Measurements from ENCODE around the gene KDM2B.

The KDM2B gene

GRCh38 chr12:121545480-121545879 is 35.3 kb downstream of the KDM2B start:
- Histone ChIP-seq H2AFZ (ENCODE audit: low read depth, low read length) (no peak overlapping the region), H3K79me2 (ENCODE audit: insufficient read depth, low read length) (no peaks in the 10 kb centered on the region), H4K20me1 (ENCODE audit: insufficient read depth, low read length) (no peaks in the 10 kb centered on the region), H3K27ac (ENCODE audit: low read length) (no peak overlapping the region), H3K36me3 (ENCODE audit: insufficient read depth, low read length) (peaks cover 56% of the 10 kb centered on the region), H3K4me3 (ENCODE audit: low read depth in 1 of 2, low read length in 2 of 2) (no peak overlapping the region), H3K9ac (ENCODE audit: low read depth, low read length) (no peak overlapping the region), H3K9me3 (ENCODE audit: insufficient read depth, low read length, severe bottlenecking) (no peaks in the 10 kb centered on the region), H3K4me1 (ENCODE audit: insufficient read depth, low read length) (no peaks in the 10 kb centered on the region), H3K27me3 (ENCODE audit: insufficient read depth, low read length, poor library complexity) (no peaks in the 10 kb centered on the region), H3K4me2 (ENCODE audit: insufficient read depth, low read length) (no peak overlapping the region)
- DNase-seq (no peak), ATAC-seq (ENCODE audit: insufficient read depth, low read depth) (no peak)
- TF ChIP-seq CTCF (IDR thresholded peaks at IDR 0.05; ENCODE audit: borderline replicate concordance, extremely low read depth, low read length, poor library complexity, severe bottlenecking) (no peak), EZH2 (IDR thresholded peaks at IDR 0.05; ENCODE audit: borderline replicate concordance, low read depth, low read length, severe bottlenecking) (no peak)

- Histone ChIP-seq H3K4me1 (ENCODE audit: insufficient read depth, low read length) (no peaks in the 10 kb centered on the region), H3K4me3 (ENCODE audit: low read depth in 1 of 2, low read length in 2 of 2) (no peak overlapping the region), H2AFZ (ENCODE audit: low read depth, low read length) (no peak overlapping the region), H3K9ac (ENCODE audit: low read depth, low read length) (no peak overlapping the region), H3K9me3 (ENCODE audit: insufficient read depth, low read length, severe bottlenecking) (no peaks in the 10 kb centered on the region), H3K27me3 (ENCODE audit: insufficient read depth, low read length, poor library complexity) (no peaks in the 10 kb centered on the region), H3K4me2 (ENCODE audit: insufficient read depth, low read length) (no peak overlapping the region), H3K79me2 (ENCODE audit: insufficient read depth, low read length) (peaks cover 14% of the 10 kb centered on the region), H3K36me3 (ENCODE audit: insufficient read depth, low read length) (peaks cover 56% of the 10 kb centered on the region), H3K27ac (ENCODE audit: low read length) (no peak overlapping the region), H4K20me1 (ENCODE audit: insufficient read depth, low read length) (peaks cover 6% of the 10 kb centered on the region)
- DNase-seq (no peak), ATAC-seq (ENCODE audit: insufficient read depth, low read depth) (no peak)
- no peak for TF ChIP-seq EZH2 (IDR thresholded peaks at IDR 0.05; ENCODE audit: borderline replicate concordance, low read depth, low read length, severe bottlenecking)
- TF ChIP-seq CTCF (IDR thresholded peaks at IDR 0.05; ENCODE audit: borderline replicate concordance, extremely low read depth, low read length, poor library complexity, severe bottlenecking) = no peak
Observed at GRCh38 chr12:121543786-121544185, 37.0 kb downstream of the KDM2B start.

GRCh38 chr12:121539908-121540307 is 40.9 kb downstream of the KDM2B start:
- H3K4me1 ChIP-seq (ENCODE audit: insufficient read depth, low read length) = no peaks in the 10 kb centered on the region
- H3K27me3 ChIP-seq (ENCODE audit: insufficient read depth, low read length, poor library complexity) = no peaks in the 10 kb centered on the region
- H3K27ac ChIP-seq (ENCODE audit: low read length) = no peak overlapping the region
- no peak for ATAC-seq (ENCODE audit: insufficient read depth, low read depth)
- no peaks in the 10 kb centered on the region for H3K9me3 ChIP-seq (ENCODE audit: insufficient read depth, low read length, severe bottlenecking)
- H4K20me1 ChIP-seq (ENCODE audit: insufficient read depth, low read length) = peaks cover 15% of the 10 kb centered on the region
- TF ChIP-seq EZH2 (IDR thresholded peaks at IDR 0.05; ENCODE audit: borderline replicate concordance, low read depth, low read length, severe bottlenecking) = no peak
- no peak for TF ChIP-seq CTCF (IDR thresholded peaks at IDR 0.05; ENCODE audit: borderline replicate concordance, extremely low read depth, low read length, poor library complexity, severe bottlenecking)
- H3K36me3 ChIP-seq (ENCODE audit: insufficient read depth, low read length) = peaks cover 37% of the 10 kb centered on the region
- no peak overlapping the region for H3K9ac ChIP-seq (ENCODE audit: low read depth, low read length)
- H3K79me2 ChIP-seq (ENCODE audit: insufficient read depth, low read length) = peaks cover 18% of the 10 kb centered on the region
- H3K4me2 ChIP-seq (ENCODE audit: insufficient read depth, low read length) = no peak overlapping the region
- no peak overlapping the region for H3K4me3 ChIP-seq (ENCODE audit: low read depth in 1 of 2, low read length in 2 of 2)
- no peak for DNase-seq
- no peak overlapping the region for H2AFZ ChIP-seq (ENCODE audit: low read depth, low read length)

GRCh38 chr12:121538699-121539061 is 42.1 kb downstream of the KDM2B start:
- Histone ChIP-seq H3K9me3 (ENCODE audit: insufficient read depth, low read length, severe bottlenecking) (no peaks in the 10 kb centered on the region), H2AFZ (ENCODE audit: low read depth, low read length) (no peak overlapping the region), H3K4me1 (ENCODE audit: insufficient read depth, low read length) (no peaks in the 10 kb centered on the region), H3K36me3 (ENCODE audit: insufficient read depth, low read length) (peaks cover 40% of the 10 kb centered on the region), H3K27ac (ENCODE audit: low read length) (no peak overlapping the region), H3K27me3 (ENCODE audit: insufficient read depth, low read length, poor library complexity) (no peaks in the 10 kb centered on the region), H3K9ac (ENCODE audit: low read depth, low read length) (no peak overlapping the region), H3K79me2 (ENCODE audit: insufficient read depth, low read length) (peaks cover 18% of the 10 kb centered on the region), H4K20me1 (ENCODE audit: insufficient read depth, low read length) (peaks cover 15% of the 10 kb centered on the region), H3K4me2 (ENCODE audit: insufficient read depth, low read length) (no peak overlapping the region), H3K4me3 (ENCODE audit: low read depth in 1 of 2, low read length in 2 of 2) (no peak overlapping the region)
- ATAC-seq (ENCODE audit: insufficient read depth, low read depth) (no peak), DNase-seq (no peak)
- TF ChIP-seq CTCF (IDR thresholded peaks at IDR 0.05; ENCODE audit: borderline replicate concordance, extremely low read depth, low read length, poor library complexity, severe bottlenecking) (no peak), EZH2 (IDR thresholded peaks at IDR 0.05; ENCODE audit: borderline replicate concordance, low read depth, low read length, severe bottlenecking) (no peak)
